ENCODE data around the gene TOGARAM2.

TOGARAM2 gene

DNA sequence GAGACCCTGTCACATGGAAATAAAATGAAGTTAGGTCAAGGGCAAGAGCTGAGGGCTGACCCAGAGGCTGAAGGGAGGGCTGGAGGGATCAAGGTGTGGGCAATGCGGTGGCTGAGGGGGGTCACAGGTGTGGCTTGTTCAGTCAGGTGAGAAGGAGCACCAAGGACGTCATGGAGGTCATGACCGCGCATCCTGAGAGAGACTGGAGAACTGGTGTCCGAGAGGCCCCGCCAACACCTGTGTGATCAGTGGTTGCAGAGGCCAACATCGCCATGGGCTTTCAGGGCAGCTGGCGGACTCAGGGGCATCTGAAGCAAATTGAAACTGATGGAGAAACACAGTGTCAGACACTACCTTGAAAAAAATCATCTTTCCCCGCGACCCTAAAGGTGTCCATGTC lies 13.0 kb downstream of the TOGARAM2 start:
- Histone ChIP-seq H3K27ac (ENCODE audit: low read length) (no peak overlapping the region), H3K4me1 (ENCODE audit: low read length) (no peaks in the 10 kb centered on the region), H3K9me3 (ENCODE audit: insufficient read depth, low read length) (no peaks in the 10 kb centered on the region), H3K79me2 (ENCODE audit: low read length) (no peaks in the 10 kb centered on the region), H3K27me3 (ENCODE audit: low read depth, low read length) (peaks cover 8% of the 10 kb centered on the region; the same call in 1 of the 2 replicates), H3K4me3 (ENCODE audit: low read length) (no peak overlapping the region), H3K4me2 (ENCODE audit: low read length) (no peak overlapping the region), H2AFZ (ENCODE audit: low read depth, low read length) (no peak overlapping the region), H3K9ac (ENCODE audit: low read length) (no peak overlapping the region), H4K20me1 (ENCODE audit: insufficient read depth, low read length) (no peaks in the 10 kb centered on the region), H3K36me3 (replicated peaks; ENCODE audit: low read depth, low read length) (no peaks in the 10 kb centered on the region)
- TF ChIP-seq, protein P1, sequence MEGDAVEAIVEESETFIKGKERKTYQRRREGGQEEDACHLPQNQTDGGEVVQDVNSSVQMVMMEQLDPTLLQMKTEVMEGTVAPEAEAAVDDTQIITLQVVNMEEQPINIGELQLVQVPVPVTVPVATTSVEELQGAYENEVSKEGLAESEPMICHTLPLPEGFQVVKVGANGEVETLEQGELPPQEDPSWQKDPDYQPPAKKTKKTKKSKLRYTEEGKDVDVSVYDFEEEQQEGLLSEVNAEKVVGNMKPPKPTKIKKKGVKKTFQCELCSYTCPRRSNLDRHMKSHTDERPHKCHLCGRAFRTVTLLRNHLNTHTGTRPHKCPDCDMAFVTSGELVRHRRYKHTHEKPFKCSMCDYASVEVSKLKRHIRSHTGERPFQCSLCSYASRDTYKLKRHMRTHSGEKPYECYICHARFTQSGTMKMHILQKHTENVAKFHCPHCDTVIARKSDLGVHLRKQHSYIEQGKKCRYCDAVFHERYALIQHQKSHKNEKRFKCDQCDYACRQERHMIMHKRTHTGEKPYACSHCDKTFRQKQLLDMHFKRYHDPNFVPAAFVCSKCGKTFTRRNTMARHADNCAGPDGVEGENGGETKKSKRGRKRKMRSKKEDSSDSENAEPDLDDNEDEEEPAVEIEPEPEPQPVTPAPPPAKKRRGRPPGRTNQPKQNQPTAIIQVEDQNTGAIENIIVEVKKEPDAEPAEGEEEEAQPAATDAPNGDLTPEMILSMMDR (IDR thresholded peaks at IDR 0.05; ENCODE audit: low read depth, low read length): no peak
- TF ChIP-seq EZH2phosphoT487 (IDR thresholded peaks at IDR 0.05; ENCODE audit: low read depth): no peak

DNA sequence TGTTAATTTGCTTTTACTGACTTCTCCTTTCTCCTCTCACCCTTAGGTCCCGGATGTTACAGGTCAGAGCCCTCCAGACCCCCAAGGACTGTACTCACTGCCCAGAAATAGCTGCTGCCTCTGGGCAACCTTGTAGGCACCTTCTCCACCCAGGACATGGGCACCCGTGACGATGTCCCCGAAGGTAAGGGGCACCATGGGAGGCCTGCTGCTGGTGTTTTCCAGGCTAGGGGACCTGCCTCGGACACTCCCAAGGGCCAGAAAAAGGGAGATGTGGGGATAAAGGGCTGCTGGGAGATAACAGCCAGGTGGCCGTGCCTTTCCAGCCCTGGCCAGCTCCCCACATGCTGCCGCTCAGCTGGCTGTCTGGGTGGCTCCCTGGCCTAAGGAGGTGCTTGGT lies 13.6 kb downstream of the TOGARAM2 start:
- Histone ChIP-seq H4K20me1 (ENCODE audit: insufficient read depth, low read length) (no peaks in the 10 kb centered on the region), H3K9ac (ENCODE audit: low read length) (no peak overlapping the region), H3K27me3 (ENCODE audit: low read depth, low read length) (peaks cover 8% of the 10 kb centered on the region; the same call in 1 of the 2 replicates), H3K9me3 (ENCODE audit: insufficient read depth, low read length) (no peaks in the 10 kb centered on the region), H3K4me2 (ENCODE audit: low read length) (no peak overlapping the region), H2AFZ (ENCODE audit: low read depth, low read length) (no peak overlapping the region), H3K4me1 (ENCODE audit: low read length) (no peaks in the 10 kb centered on the region), H3K79me2 (ENCODE audit: low read length) (no peaks in the 10 kb centered on the region), H3K4me3 (ENCODE audit: low read length) (no peak overlapping the region), H3K27ac (ENCODE audit: low read length) (no peak overlapping the region), H3K36me3 (replicated peaks; ENCODE audit: low read depth, low read length) (no peaks in the 10 kb centered on the region)
- no peak for TF ChIP-seq EZH2phosphoT487 (IDR thresholded peaks at IDR 0.05; ENCODE audit: low read depth)
- TF ChIP-seq, protein P1 (IDR thresholded peaks at IDR 0.05; ENCODE audit: low read depth, low read length): no peak

DNA sequence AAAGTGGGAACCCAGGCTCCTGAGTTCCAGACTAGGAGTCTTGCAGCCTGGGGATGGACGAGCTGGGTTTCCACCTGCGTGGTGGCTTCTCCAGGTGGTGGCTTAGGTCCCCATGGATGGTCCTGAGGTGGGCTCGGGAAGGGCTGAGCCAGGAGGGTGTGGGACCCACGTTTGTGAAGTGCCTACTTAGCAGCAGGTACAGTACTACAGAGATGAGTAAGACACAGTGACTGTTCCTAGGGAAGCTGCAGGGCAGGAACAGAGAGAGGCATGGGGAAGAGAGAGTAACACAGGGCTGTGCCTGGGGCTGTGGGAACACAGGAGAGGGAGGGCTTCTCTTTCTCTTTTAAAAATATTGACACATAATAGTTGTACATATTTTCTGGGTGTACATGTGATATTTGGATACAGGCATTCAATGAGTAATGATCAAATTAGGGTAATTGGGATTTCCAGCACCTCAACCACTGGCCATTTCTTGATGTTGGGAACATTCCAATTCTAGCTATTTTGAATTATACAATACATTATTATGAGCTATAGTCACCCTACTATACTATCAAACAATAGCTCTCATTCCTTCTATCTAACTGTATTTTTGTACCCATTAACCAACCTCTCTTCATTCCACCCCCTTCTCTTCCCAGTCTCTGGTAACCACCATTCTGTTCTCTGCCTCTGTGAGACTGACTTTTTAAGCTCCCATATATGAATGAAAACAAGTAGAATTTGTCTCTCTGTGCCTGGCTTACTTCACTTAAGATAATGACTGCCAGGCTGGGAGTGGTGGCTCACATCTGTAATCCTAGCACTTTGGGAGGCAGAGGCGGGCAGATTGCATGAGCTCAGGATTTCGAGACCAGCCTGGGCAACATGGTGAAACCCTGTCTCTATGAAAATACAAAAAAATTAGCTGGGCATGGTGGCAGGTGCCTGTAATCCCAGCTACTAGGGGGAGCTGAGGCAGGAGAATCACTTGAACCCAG lies 15.0 kb downstream of the TOGARAM2 start:
- no peak overlapping the region for H3K27ac ChIP-seq (ENCODE audit: low read length)
- no peak for TF ChIP-seq EZH2phosphoT487 (IDR thresholded peaks at IDR 0.05; ENCODE audit: low read depth)
- TF ChIP-seq, protein P1 (IDR thresholded peaks at IDR 0.05; ENCODE audit: low read depth, low read length): no peak
- H3K9ac ChIP-seq (ENCODE audit: low read length): no peak overlapping the region
- no peak overlapping the region for H2AFZ ChIP-seq (ENCODE audit: low read depth, low read length)
- H3K27me3 ChIP-seq (ENCODE audit: low read depth, low read length): peaks cover 8% of the 10 kb centered on the region; the same call in 1 of the 2 replicates
- H3K79me2 ChIP-seq (ENCODE audit: low read length): no peaks in the 10 kb centered on the region
- H3K4me1 ChIP-seq (ENCODE audit: low read length): peaks cover 11% of the 10 kb centered on the region
- H3K4me2 ChIP-seq (ENCODE audit: low read length): no peak overlapping the region
- no peak overlapping the region for H3K4me3 ChIP-seq (ENCODE audit: low read length)
- no peaks in the 10 kb centered on the region for H3K36me3 ChIP-seq (replicated peaks; ENCODE audit: low read depth, low read length)
- H4K20me1 ChIP-seq (ENCODE audit: insufficient read depth, low read length): no peaks in the 10 kb centered on the region
- no peaks in the 10 kb centered on the region for H3K9me3 ChIP-seq (ENCODE audit: insufficient read depth, low read length)

DNA sequence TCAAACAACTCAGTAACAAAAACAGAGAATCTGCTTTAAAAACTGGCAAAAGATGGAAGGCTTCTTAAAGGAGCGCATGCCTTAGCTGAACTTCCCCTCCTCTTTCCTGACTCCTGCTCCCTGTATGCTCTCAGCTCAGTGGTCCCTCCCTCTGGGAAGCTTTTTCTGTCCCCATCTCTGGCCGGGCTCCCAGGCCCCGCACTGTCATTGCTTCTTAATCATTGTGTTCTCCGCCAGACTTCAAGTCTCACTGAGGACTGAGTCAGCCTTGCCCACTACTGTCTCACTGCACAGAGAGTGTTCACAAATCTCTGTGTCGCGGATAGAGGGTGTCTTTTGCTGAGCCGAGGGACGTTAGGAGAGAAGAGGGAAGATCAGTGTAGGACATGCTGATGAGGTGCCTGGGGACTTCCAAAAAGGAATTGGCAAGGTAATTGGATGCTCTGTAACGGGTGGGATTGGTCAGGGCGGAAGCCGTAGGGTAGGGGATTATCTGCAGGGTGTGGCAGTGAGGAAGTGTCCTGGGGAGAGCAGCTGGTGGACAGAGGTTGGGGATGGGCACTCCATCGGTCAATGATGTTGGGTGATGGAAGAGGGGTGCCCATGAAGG lies 16.2 kb downstream of the TOGARAM2 start:
- Histone ChIP-seq H3K9me3 (ENCODE audit: insufficient read depth, low read length) (no peaks in the 10 kb centered on the region), H3K36me3 (replicated peaks; ENCODE audit: low read depth, low read length) (no peaks in the 10 kb centered on the region), H3K27ac (ENCODE audit: low read length) (no peak overlapping the region), H3K79me2 (ENCODE audit: low read length) (no peaks in the 10 kb centered on the region), H4K20me1 (ENCODE audit: insufficient read depth, low read length) (no peaks in the 10 kb centered on the region), H3K9ac (ENCODE audit: low read length) (no peak overlapping the region), H3K4me2 (ENCODE audit: low read length) (no peak overlapping the region), H2AFZ (ENCODE audit: low read depth, low read length) (no peak overlapping the region), H3K4me3 (ENCODE audit: low read length) (no peak overlapping the region), H3K4me1 (ENCODE audit: low read length) (peaks cover 11% of the 10 kb centered on the region), H3K27me3 (ENCODE audit: low read depth, low read length) (peaks cover 8% of the 10 kb centered on the region; the same call in 1 of the 2 replicates)
- TF ChIP-seq, protein P1 (IDR thresholded peaks at IDR 0.05; ENCODE audit: low read depth, low read length): no peak
- no peak for TF ChIP-seq EZH2phosphoT487 (IDR thresholded peaks at IDR 0.05; ENCODE audit: low read depth)

All from OCI-LY3 (cell line).